HepG2 (cell line): Measurements from ENCODE around the gene HCRT. TPM values are rescaled to one million over a fixed set of nuclear protein-coding genes. Genes with fewer than 3 reads are reported as not detected.

Experiments
- ATAD3A ChIP-seq: sonication (generic); formaldehyde crosslinking; IDR thresholded peaks from 2 replicates; pipeline ENCODE4 v1.4.0; 2020; ENCODE audit warnings: missing genetic modification reagents
- CBFB ChIP-seq: sonication (generic); formaldehyde crosslinking; IDR thresholded peaks from 2 replicates; pipeline ENCODE4 v1.4.0; 2020; ENCODE audit warnings: missing genetic modification reagents
- HDAC6 ChIP-seq: fragments of 200-600 bp; sonication (generic); IDR thresholded peaks from 2 replicates; pipeline ENCODE4 v1.7.0; 2017; ENCODE audit warnings: mild to moderate bottlenecking, antibody characterized with exemption, low read length, low read depth
- HOXD1 ChIP-seq: sonication (generic); formaldehyde crosslinking; IDR thresholded peaks from 2 replicates; pipeline ENCODE4 v1.5.0; 2020; ENCODE audit warnings: missing genetic modification reagents
- JUNB ChIP-seq: sonication (generic); formaldehyde crosslinking; IDR thresholded peaks from 2 replicates; pipeline ENCODE4 v1.8.0; 2022; ENCODE audit warnings: missing genetic modification reagents, mild to moderate bottlenecking, borderline replicate concordance
- MAFG ChIP-seq: sonication (generic); formaldehyde crosslinking; IDR thresholded peaks from 2 replicates; pipeline ENCODE4 v1.5.1; 2020; ENCODE audit warnings: mild to moderate bottlenecking, missing genetic modification reagents
- PPARG ChIP-seq: conservative IDR thresholded peaks from 2 replicates; pipeline ENCODE4 v1.6.1; 2016; ENCODE audit warnings: missing biosample characterization, missing genetic modification reagents
- RAD21 ChIP-seq: fragments of 450-650 bp; formaldehyde crosslinking; IDR thresholded peaks from 2 replicates; pipeline ENCODE4 v1.5.0; 2020; ENCODE audit warnings: mild to moderate bottlenecking
- SRF ChIP-seq: IDR thresholded peaks from 2 replicates; pipeline ENCODE4 v1.6.1; 2011; ENCODE audit warnings: mild to moderate bottlenecking, low read depth, low read length, moderate library complexity
- ZFP41 ChIP-seq: sonication (generic); formaldehyde crosslinking; IDR thresholded peaks from 2 replicates; pipeline ENCODE4 v1.4.0; 2020; ENCODE audit warnings: mild to moderate bottlenecking, missing genetic modification reagents, borderline replicate concordance
- ZFP90 ChIP-seq: sonication (generic); formaldehyde crosslinking; IDR thresholded peaks from 2 replicates; pipeline ENCODE4 v1.8.0; 2022; ENCODE audit warnings: missing genetic modification reagents, mild to moderate bottlenecking, inconsistent platforms, borderline replicate concordance
- ZKSCAN5 ChIP-seq: sonication (generic); formaldehyde crosslinking; IDR thresholded peaks from 2 replicates; pipeline ENCODE4 v1.5.1; 2020; ENCODE audit warnings: mild to moderate bottlenecking, missing genetic modification reagents
- ZNF33B ChIP-seq: sonication (generic); formaldehyde crosslinking; IDR thresholded peaks from 2 replicates; pipeline ENCODE4 v1.5.1; 2020; ENCODE audit warnings: mild to moderate bottlenecking, missing genetic modification reagents
- ZNF451 ChIP-seq: sonication (generic); formaldehyde crosslinking; IDR thresholded peaks from 2 replicates; pipeline ENCODE4 v1.5.0; 2020; ENCODE audit warnings: mild to moderate bottlenecking, missing genetic modification reagents
- ZNF576 ChIP-seq: sonication (generic); formaldehyde crosslinking; IDR thresholded peaks from 2 replicates; pipeline ENCODE4 v1.4.0; 2020; ENCODE audit warnings: mild to moderate bottlenecking, missing genetic modification reagents
- ZNF660 ChIP-seq: sonication (generic); formaldehyde crosslinking; IDR thresholded peaks from 2 replicates; pipeline ENCODE4 v1.5.1; 2020; ENCODE audit warnings: mild to moderate bottlenecking, low read depth, missing genetic modification reagents, borderline replicate concordance
- ZNF770 ChIP-seq: sonication (generic); formaldehyde crosslinking; IDR thresholded peaks from 2 replicates; pipeline ENCODE4 v1.5.0; 2020; ENCODE audit warnings: mild to moderate bottlenecking, missing genetic modification reagents
- ZSCAN25 ChIP-seq: sonication (generic); formaldehyde crosslinking; IDR thresholded peaks from 2 replicates; pipeline ENCODE4 v1.8.0; 2022; ENCODE audit warnings: mild to moderate bottlenecking, missing genetic modification reagents
- polyA plus RNA-seq, 8 experiments: library from polyadenylated mRNA; depleted of rRNA in 3 of 8; stranded (reverse) in 7 of 8; unstranded in 1 of 8; fragments of >200 nt; fragmentation: Illumina TruSeq in 4 of 8; extraction: Trizol in 4 of 8; gene quantifications; 2 replicates each; pipeline versions ENCODE4 v1.2.1 to v1.2.3, GENCODE V29; 2011 to 2016; ENCODE audit warnings: low read depth in 4 of 8, missing spikeins in 1 of 8, mixed read lengths in 1 of 8; ENCODE audit not compliant: insufficient read depth in 1 of 8
- total RNA-seq, 5 experiments: library from RNA; depleted of rRNA; stranded (reverse); fragments of >200 nt; fragmentation: Illumina TruSeq; extraction: Trizol; gene quantifications; 2 replicates each; pipeline ENCODE4 v1.2.3, GENCODE V29; 2016; ENCODE audit warnings: low read depth in 1 of 5
- TF ChIP-seq, protein P1 (sequence below): sonication (generic); formaldehyde crosslinking; IDR thresholded peaks from 2 replicates; pipeline ENCODE4 v1.4.0; 2020; ENCODE audit warnings: mild to moderate bottlenecking, missing genetic modification reagents
- TF ChIP-seq, protein P2 (sequence below): sonication (generic); formaldehyde crosslinking; IDR thresholded peaks from 2 replicates; pipeline ENCODE4 v1.4.0; 2020; ENCODE audit warnings: missing genetic modification reagents, borderline replicate concordance

HCRT gene
- total and polyA plus RNA-seq, 2 of the 13 experiments (the other 11 are each of a cell fraction or from before 2014, with no cell fraction given) = not detected

GRCh38 chr17:42183741-42184711 lies 1.2 kb downstream of the HCRT start (continued):
- 0 out of 2 replicates have a peak, but pooled peaks have one; percentile 82 for TF ChIP-seq ZNF660 (CRISPR knock-in tag)
- peak; percentile 76 for TF ChIP-seq ZNF770
- peak; percentile 81 for TF ChIP-seq CBFB (CRISPR knock-in tag)
- TF ChIP-seq ZKSCAN5 (CRISPR knock-in tag) = no peak
- no peak for TF ChIP-seq SRF
- TF ChIP-seq MAFG (CRISPR knock-in tag) = no peak
- peak; percentile 71; the same call in 1 of the 2 replicates for TF ChIP-seq ZFP90 (CRISPR knock-in tag)
- peak; percentile 74 for TF ChIP-seq ZSCAN25 (CRISPR knock-in tag)
- TF ChIP-seq ZNF451 = peak; percentile 90; the same call in 1 of the 2 replicates
- TF ChIP-seq, protein P1, sequence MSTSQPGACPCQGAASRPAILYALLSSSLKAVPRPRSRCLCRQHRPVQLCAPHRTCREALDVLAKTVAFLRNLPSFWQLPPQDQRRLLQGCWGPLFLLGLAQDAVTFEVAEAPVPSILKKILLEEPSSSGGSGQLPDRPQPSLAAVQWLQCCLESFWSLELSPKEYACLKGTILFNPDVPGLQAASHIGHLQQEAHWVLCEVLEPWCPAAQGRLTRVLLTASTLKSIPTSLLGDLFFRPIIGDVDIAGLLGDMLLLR (CRISPR knock-in tag) = peak; percentile 94
- TF ChIP-seq RAD21 (CRISPR knock-in tag) = peak; percentile 94
- peak; percentile 90; the same call in 1 of the 2 replicates for TF ChIP-seq ZFP41 (CRISPR knock-in tag)
- peak; percentile 41 for TF ChIP-seq HOXD1
- TF ChIP-seq ZNF576 (CRISPR knock-in tag) = peak; percentile 87; the same call in 1 of the 2 replicates
- 0 out of 2 replicates have a peak, but pooled peaks have one; percentile 69 for TF ChIP-seq ATAD3A (CRISPR knock-in tag)
- TF ChIP-seq PPARG (CRISPR knock-in tag) = peak; percentile 46
- TF ChIP-seq HDAC6 = no peak
- no peak for TF ChIP-seq JUNB (CRISPR knock-in tag)
- peak; percentile 64; the same call in 1 of the 2 replicates for TF ChIP-seq ZNF33B (CRISPR knock-in tag)
- TF ChIP-seq, protein P2, sequence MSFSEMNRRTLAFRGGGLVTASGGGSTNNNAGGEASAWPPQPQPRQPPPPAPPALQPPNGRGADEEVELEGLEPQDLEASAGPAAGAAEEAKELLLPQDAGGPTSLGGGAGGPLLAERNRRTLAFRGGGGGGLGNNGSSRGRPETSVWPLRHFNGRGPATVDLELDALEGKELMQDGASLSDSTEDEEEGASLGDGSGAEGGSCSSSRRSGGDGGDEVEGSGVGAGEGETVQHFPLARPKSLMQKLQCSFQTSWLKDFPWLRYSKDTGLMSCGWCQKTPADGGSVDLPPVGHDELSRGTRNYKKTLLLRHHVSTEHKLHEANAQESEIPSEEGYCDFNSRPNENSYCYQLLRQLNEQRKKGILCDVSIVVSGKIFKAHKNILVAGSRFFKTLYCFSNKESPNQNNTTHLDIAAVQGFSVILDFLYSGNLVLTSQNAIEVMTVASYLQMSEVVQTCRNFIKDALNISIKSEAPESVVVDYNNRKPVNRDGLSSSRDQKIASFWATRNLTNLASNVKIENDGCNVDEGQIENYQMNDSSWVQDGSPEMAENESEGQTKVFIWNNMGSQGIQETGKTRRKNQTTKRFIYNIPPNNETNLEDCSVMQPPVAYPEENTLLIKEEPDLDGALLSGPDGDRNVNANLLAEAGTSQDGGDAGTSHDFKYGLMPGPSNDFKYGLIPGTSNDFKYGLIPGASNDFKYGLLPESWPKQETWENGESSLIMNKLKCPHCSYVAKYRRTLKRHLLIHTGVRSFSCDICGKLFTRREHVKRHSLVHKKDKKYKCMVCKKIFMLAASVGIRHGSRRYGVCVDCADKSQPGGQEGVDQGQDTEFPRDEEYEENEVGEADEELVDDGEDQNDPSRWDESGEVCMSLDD = peak; percentile 69
